ENCODE results near the gene GRM4.

GRCh38 chr6:34161857-34162515 is 16.1 kb upstream of the GRM4 start:
- TF ChIP-seq EZH2 (IDR thresholded peaks at IDR 0.05; ENCODE audit: borderline replicate concordance, low read depth, low read length) (no peak), POLR2A (conservative IDR thresholded peaks at IDR 0.05) (no peak)
- TF ChIP-seq, protein P1, sequence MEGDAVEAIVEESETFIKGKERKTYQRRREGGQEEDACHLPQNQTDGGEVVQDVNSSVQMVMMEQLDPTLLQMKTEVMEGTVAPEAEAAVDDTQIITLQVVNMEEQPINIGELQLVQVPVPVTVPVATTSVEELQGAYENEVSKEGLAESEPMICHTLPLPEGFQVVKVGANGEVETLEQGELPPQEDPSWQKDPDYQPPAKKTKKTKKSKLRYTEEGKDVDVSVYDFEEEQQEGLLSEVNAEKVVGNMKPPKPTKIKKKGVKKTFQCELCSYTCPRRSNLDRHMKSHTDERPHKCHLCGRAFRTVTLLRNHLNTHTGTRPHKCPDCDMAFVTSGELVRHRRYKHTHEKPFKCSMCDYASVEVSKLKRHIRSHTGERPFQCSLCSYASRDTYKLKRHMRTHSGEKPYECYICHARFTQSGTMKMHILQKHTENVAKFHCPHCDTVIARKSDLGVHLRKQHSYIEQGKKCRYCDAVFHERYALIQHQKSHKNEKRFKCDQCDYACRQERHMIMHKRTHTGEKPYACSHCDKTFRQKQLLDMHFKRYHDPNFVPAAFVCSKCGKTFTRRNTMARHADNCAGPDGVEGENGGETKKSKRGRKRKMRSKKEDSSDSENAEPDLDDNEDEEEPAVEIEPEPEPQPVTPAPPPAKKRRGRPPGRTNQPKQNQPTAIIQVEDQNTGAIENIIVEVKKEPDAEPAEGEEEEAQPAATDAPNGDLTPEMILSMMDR (IDR thresholded peaks at IDR 0.05 in 2 of 3, conservative IDR thresholded peaks at IDR 0.05 in 1 of 3; ENCODE audit: insufficient read depth in 2 of 3, low read depth in 1 of 3, low read length in 3 of 3) = no peak
